Panc1 (cell line): ENCODE results near the gene FPR2. TPM values are rescaled to one million over a fixed set of nuclear protein-coding genes. Genes with fewer than 3 reads are reported as not detected.

Source experiments
- ATAC-seq: fragments of 200-7000 bp; cut with Tn5 transposase; 2 replicates; pipeline ENCODE4 v1.9.1; 2020; ENCODE audit warnings: mild to moderate bottlenecking, moderate library complexity
- BruUV-seq: library from RNA; stranded (reverse); fragments of 400-500 nt; replicated peaks from 2 replicates; lab custom pipeline; 2021; lab: Mats Ljungman, UMichigan
- CTCF ChIA-PET: fragments of 300-600 bp; sonication (Branson Sonifier 250); formaldehyde crosslinking; loops from one replicate; lab custom pipeline; 2022; ENCODE audit warnings: antibody characterized with exemption; lab: Charles Lee
- POLR2A ChIA-PET: fragments of 300-600 bp; sonication (Branson Sonifier 250); formaldehyde crosslinking; loops from one replicate; lab custom pipeline; 2022; ENCODE audit warnings: antibody characterized with exemption; lab: Charles Lee
- DNase-seq: peaks from one replicate; pipeline ENCODE4 v3.0.0-alpha.2; 2010; ENCODE audit warnings: low read depth, low spot score
- H3K27ac ChIP-seq: 2 replicates; pipeline ENCODE4 v1.5.1; 2011; ENCODE audit warnings: mild to moderate bottlenecking, low read length, inconsistent platforms
- H3K27me3 ChIP-seq: fragments of 200-500 bp; sonication (Bioruptor generic); 2 replicates; pipeline ENCODE4 v1.6.0; 2014; ENCODE audit warnings: low read length, inconsistent platforms; ENCODE audit not compliant: control insufficient read depth, insufficient read depth
- H3K36me3 ChIP-seq: fragments of 200-500 bp; sonication (Bioruptor generic); 2 replicates; pipeline ENCODE4 v1.5.1; 2014; ENCODE audit warnings: inconsistent platforms, mild to moderate bottlenecking, low read length, moderate library complexity; ENCODE audit not compliant: control insufficient read depth, insufficient read depth
- H3K4me1 ChIP-seq: 2 replicates; pipeline ENCODE4 v1.5.1; 2011; ENCODE audit warnings: inconsistent platforms, mild to moderate bottlenecking, low read length, moderate library complexity; ENCODE audit not compliant: control insufficient read depth, insufficient read depth
- H3K4me3 ChIP-seq, 2 experiments: 2 replicates each; pipeline ENCODE4 v1.5.1; 2011 to 2012; ENCODE audit warnings: low read depth in 2 of 2, low read length in 2 of 2, mild to moderate bottlenecking in 2 of 2, inconsistent platforms in 1 of 2, moderate library complexity in 1 of 2
- H3K9me3 ChIP-seq: fragments of 200-500 bp; sonication (Bioruptor generic); 2 replicates; pipeline ENCODE4 v1.5.1; 2014; ENCODE audit warnings: low read depth, mild to moderate bottlenecking, inconsistent platforms, low read length, moderate library complexity; ENCODE audit not compliant: control insufficient read depth, insufficient read depth
- POLR2AphosphoS5 ChIP-seq: IDR thresholded peaks from 2 replicates; pipeline ENCODE4 v1.6.1; 2012; ENCODE audit warnings: mild to moderate bottlenecking, low read depth, low read length, moderate library complexity
- REST ChIP-seq, 2 experiments: IDR thresholded peaks; 2 replicates each; pipeline ENCODE4 v1.6.1; 2011 to 2012; ENCODE audit warnings: low read depth in 2 of 2, control low read depth in 1 of 2, low read length in 1 of 2, mild to moderate bottlenecking in 1 of 2, moderate library complexity in 1 of 2; ENCODE audit not compliant: insufficient read depth in 1 of 2
- SIN3A ChIP-seq: IDR thresholded peaks from 2 replicates; pipeline ENCODE4 v1.6.1; 2012; ENCODE audit warnings: low read depth, mild to moderate bottlenecking, low read length, moderate library complexity, borderline replicate concordance; ENCODE audit not compliant: insufficient read depth
- TCF7L2 ChIP-seq: IDR thresholded peaks from 2 replicates; pipeline ENCODE4 v1.6.1; 2011; ENCODE audit warnings: mild to moderate bottlenecking, low read depth, low read length, inconsistent platforms
- in situ Hi-C: cut with HindIII; loops from 2 replicates; pipeline ENCODE4 v1.10.0; 2016; ENCODE audit warnings: low sequenced_read_pairs, low pct_unique_long_range_greater_than_20kb
- intact Hi-C: fragments of 100-400 bp; cut with micrococcal nuclease; formaldehyde crosslinking; loops from one replicate; pipeline ENCODE4 v1.10.0; 2022; ENCODE audit not compliant: unreplicated experiment
- total RNA-seq: library from RNA; stranded (reverse); gene quantifications from one replicate; pipeline ENCODE4 v1.2.1, GENCODE V29; 2021; ENCODE audit not compliant: unreplicated experiment
- TF ChIP-seq, protein P1 (sequence below): fragments of 450-650 bp; IDR thresholded peaks from 2 replicates; pipeline ENCODE4 v1.5.1; 2017; ENCODE audit warnings: mild to moderate bottlenecking

The FPR2 gene
- total RNA-seq, 1 experiment from 2014 or later = not detected

- ChIA-PET POLR2A (no interaction called here), CTCF (no interaction called here)
- no TSS peak for BruUV-seq
- intact Hi-C loops = loop anchor here (5.0 kb wide), 1 partner anchor 67 kb away; no protein-coding TSS in a partner anchor
- DNase-seq (no peak), ATAC-seq (no peak)
- H3K4me3 ChIP-seq = no peak overlapping the region
- TF ChIP-seq REST (IDR thresholded peaks at IDR 0.05; ENCODE audit: insufficient read depth in 1 of 2, low read depth in 2 of 2, low read length in 1 of 2) (no peak), TCF7L2 (no peak), POLR2AphosphoS5 (no peak), SIN3A (no peak)
- TF ChIP-seq, protein P1, sequence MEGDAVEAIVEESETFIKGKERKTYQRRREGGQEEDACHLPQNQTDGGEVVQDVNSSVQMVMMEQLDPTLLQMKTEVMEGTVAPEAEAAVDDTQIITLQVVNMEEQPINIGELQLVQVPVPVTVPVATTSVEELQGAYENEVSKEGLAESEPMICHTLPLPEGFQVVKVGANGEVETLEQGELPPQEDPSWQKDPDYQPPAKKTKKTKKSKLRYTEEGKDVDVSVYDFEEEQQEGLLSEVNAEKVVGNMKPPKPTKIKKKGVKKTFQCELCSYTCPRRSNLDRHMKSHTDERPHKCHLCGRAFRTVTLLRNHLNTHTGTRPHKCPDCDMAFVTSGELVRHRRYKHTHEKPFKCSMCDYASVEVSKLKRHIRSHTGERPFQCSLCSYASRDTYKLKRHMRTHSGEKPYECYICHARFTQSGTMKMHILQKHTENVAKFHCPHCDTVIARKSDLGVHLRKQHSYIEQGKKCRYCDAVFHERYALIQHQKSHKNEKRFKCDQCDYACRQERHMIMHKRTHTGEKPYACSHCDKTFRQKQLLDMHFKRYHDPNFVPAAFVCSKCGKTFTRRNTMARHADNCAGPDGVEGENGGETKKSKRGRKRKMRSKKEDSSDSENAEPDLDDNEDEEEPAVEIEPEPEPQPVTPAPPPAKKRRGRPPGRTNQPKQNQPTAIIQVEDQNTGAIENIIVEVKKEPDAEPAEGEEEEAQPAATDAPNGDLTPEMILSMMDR = no peak
- H3K36me3 ChIP-seq = no peaks in the 10 kb centered on the region
- in situ Hi-C loops = no loop called here
- H3K9me3 ChIP-seq = no peaks in the 10 kb centered on the region
- no peak overlapping the region for H3K27ac ChIP-seq
- H3K27me3 ChIP-seq = 0 out of 2 replicates have a peak, but pooled peaks cover 2% of the 10 kb centered on the region
- no peaks in the 10 kb centered on the region for H3K4me1 ChIP-seq
Observed at GRCh38 chr19:51779181-51779580, 18.2 kb downstream of the FPR2 start.

GRCh38 chr19:51779703-51780102 is 18.7 kb downstream of the FPR2 start:
- CTCF ChIA-PET = no interaction called here

More at GRCh38 chr19:51779703-51780102, 18.7 kb downstream of the FPR2 start:
- ATAC-seq (no peak), DNase-seq (no peak)
- Histone ChIP-seq H3K27ac (no peak overlapping the region), H3K27me3 (0 out of 2 replicates have a peak, but pooled peaks cover 2% of the 10 kb centered on the region), H3K36me3 (no peaks in the 10 kb centered on the region), H3K4me1 (no peaks in the 10 kb centered on the region), H3K4me3 (no peak overlapping the region), H3K9me3 (no peaks in the 10 kb centered on the region)
- in situ Hi-C loops (no loop called here), intact Hi-C loops (loop anchor here (5.0 kb wide), 1 partner anchor 67 kb away; no protein-coding TSS in a partner anchor)
- POLR2A ChIA-PET = no interaction called here
- no TSS peak for BruUV-seq
- no peak for TF ChIP-seq REST (IDR thresholded peaks at IDR 0.05; ENCODE audit: insufficient read depth in 1 of 2, low read depth in 2 of 2, low read length in 1 of 2)
- TF ChIP-seq, protein P1 = no peak
- TF ChIP-seq SIN3A = no peak
- no peak for TF ChIP-seq POLR2AphosphoS5
- no peak for TF ChIP-seq TCF7L2
